H7 (cell line): Measurements from ENCODE around the gene ZFHX3. TPM values are rescaled to one million over a fixed set of nuclear protein-coding genes. Genes with fewer than 3 reads are reported as not detected.

Source experiments
- DNase-seq: peaks from one replicate; pipeline ENCODE4 v3.0.0; 2012
- H3K27me3 ChIP-seq: 2 replicates; pipeline ENCODE4 v1.6.0; 2011; ENCODE audit warnings: mild to moderate bottlenecking, low read length; ENCODE audit not compliant: control insufficient read depth, insufficient read depth
- H3K36me3 ChIP-seq: replicated peaks from 2 replicates; pipeline ENCODE4 v1.5.1; 2011; ENCODE audit warnings: low read length; ENCODE audit not compliant: control insufficient read depth, insufficient read depth
- H3K4me3 ChIP-seq: 2 replicates; pipeline ENCODE4 v1.5.1; 2011; ENCODE audit warnings: low read depth, mild to moderate bottlenecking, control low read depth, low read length, moderate library complexity; ENCODE audit not compliant: insufficient read depth
- total RNA-seq: library from RNA; depleted of rRNA; stranded (reverse); fragments of >200 nt; shearing (Covaris generic); gene quantifications from 2 replicates; pipeline ENCODE4 v1.2.3, GENCODE V29; 2014

ZFHX3 gene
- total RNA-seq, 1 experiment from 2014 or later = 1.3 TPM

DNA sequence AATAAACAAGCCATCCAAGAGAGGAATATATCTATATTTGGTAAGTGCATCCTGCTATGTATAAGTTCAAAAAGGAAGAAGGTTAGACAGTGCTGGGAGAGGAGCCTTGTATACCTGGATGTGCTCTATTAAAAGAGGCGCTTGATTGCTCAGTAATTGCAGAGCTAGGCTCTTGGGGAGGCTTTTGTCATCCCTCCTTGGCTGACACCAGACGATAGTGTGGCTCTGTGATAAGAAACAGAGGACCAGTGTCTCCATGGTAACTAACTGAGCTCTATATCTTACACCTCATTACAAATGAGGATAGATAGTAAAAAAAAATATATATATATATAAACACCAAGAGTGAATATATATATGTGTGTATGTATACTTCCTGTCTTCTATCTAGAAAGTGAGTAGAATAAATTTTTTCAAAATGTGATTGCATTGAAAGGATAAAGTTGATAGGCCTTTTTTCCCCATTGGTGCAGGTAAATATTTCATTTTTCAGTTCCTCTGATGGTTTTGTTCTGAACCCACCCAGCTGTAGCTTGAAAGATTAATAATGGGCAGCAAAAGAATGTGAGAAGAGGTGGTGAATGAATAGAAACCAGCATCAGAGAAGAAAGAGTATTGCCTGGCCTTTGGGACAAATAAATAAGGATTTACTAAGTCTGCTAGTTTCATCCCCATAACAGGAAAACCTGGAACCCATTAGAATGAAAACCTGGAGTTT lies 303.7 kb downstream of the ZFHX3 start:
- no peaks in the 10 kb centered on the region for H3K36me3 ChIP-seq
- no peaks in the 10 kb centered on the region for H3K27me3 ChIP-seq
- DNase-seq = no peak
- no peak overlapping the region for H3K4me3 ChIP-seq

- Histone ChIP-seq H3K36me3 (no peaks in the 10 kb centered on the region), H3K4me3 (no peak overlapping the region)
- DNase-seq = no peak
These were observed 304.7 kb downstream of the ZFHX3 start for GRCh38 chr16:72743011-72743761.

GRCh38 chr16:72740347-72740746 lies 307.6 kb downstream of the ZFHX3 start:
- Histone ChIP-seq H3K36me3 (no peaks in the 10 kb centered on the region), H3K4me3 (no peak overlapping the region), H3K27me3 (no peaks in the 10 kb centered on the region)
- DNase-seq = no peak

More at GRCh38 chr16:72743011-72743761, 304.7 kb downstream of the ZFHX3 start:
- H3K27me3 ChIP-seq = no peaks in the 10 kb centered on the region

GRCh38 chr16:72739577-72739976 lies 308.4 kb downstream of the ZFHX3 start:
- Histone ChIP-seq H3K27me3 (no peaks in the 10 kb centered on the region), H3K36me3 (no peaks in the 10 kb centered on the region), H3K4me3 (no peak overlapping the region)
- no peak for DNase-seq

DNA sequence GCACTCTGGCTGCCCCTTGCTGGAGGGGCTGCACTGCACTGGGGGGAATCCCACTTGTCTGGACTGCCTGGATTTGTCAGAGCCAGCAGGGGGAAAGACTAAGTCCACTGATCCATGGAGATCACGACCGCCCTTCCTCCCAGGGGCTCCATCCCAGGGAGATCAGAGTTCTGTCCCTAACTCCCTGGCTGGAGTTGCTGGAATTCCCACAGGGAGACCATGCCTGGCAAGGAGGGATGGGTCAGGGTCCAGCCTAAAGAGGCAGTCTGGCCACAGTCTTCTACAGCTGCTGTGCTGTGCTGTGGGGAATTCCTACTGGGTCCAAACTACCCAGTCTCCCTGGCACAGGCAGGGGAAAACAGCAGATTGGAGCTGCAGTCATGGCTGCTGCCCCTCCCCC lies 311.9 kb downstream of the ZFHX3 start:
- no peaks in the 10 kb centered on the region for H3K36me3 ChIP-seq
- DNase-seq = no peak
- H3K27me3 ChIP-seq = no peaks in the 10 kb centered on the region
- no peak overlapping the region for H3K4me3 ChIP-seq
